Keratinocyte (primary cell): ENCODE measurements around the gene MIDN. TPM values are rescaled to one million over a fixed set of nuclear protein-coding genes. Genes with fewer than 3 reads are reported as not detected.
"Not testable (repeated sequence)": the region's sequence is repeated elsewhere in the genome, so short reads cannot be mapped to it uniquely, and the experiment has no call there.

Source experiments
- DNase-seq: peaks from one replicate; pipeline ENCODE4 v3.0.0-alpha.2; 2011; ENCODE audit warnings: low read depth, missing footprints, low spot score
- FAIRE-seq: peaks from 2 replicates; lab custom pipeline; 2011; peaks lifted over from hg19 to GRCh38; lab: Jason Lieb, UNC
- H2AFZ ChIP-seq: 2 replicates; pipeline ENCODE4 v1.6.0; 2012; ENCODE audit warnings: low read length, control low read depth, inconsistent platforms; ENCODE audit not compliant: control insufficient read depth
- H3K27ac ChIP-seq: 2 replicates; pipeline ENCODE4 v1.5.1; 2011; ENCODE audit warnings: low read length; ENCODE audit not compliant: control insufficient read depth, insufficient read depth
- H3K27me3 ChIP-seq: 3 replicates; pipeline ENCODE4 v1.6.0; 2011; ENCODE audit warnings: low read length; ENCODE audit not compliant: control insufficient read depth, insufficient read depth; ENCODE audit errors: extremely low read depth
- H3K36me3 ChIP-seq, 2 experiments: 2 replicates in 1 of 2; 3 replicates in 1 of 2; pipeline ENCODE4 v1.5.1; 2011; ENCODE audit warnings: low read length in 2 of 2, mild to moderate bottlenecking in 1 of 2; ENCODE audit not compliant: control insufficient read depth in 2 of 2, insufficient read depth in 2 of 2; ENCODE audit errors: extremely low read depth in 1 of 2
- H3K4me1 ChIP-seq: 3 replicates; pipeline ENCODE4 v1.5.1; 2011; ENCODE audit warnings: low read length; ENCODE audit not compliant: control insufficient read depth, insufficient read depth; ENCODE audit errors: extremely low read depth
- H3K4me2 ChIP-seq: 3 replicates; pipeline ENCODE4 v1.6.0; 2011; ENCODE audit warnings: low read depth, low read length; ENCODE audit not compliant: control insufficient read depth, insufficient read depth; ENCODE audit errors: extremely low read depth
- H3K4me3 ChIP-seq, 3 experiments: fragments of 200-600 bp in 1 of 3; sonication (generic) in 1 of 3; 2 replicates in 2 of 3; 3 replicates in 1 of 3; pipeline ENCODE4 v1.5.1; 2011 to 2016; ENCODE audit warnings: low read length in 3 of 3, mild to moderate bottlenecking in 3 of 3, control low read depth in 2 of 3, inconsistent platforms in 1 of 3, low read depth in 1 of 3, mixed read lengths in 1 of 3, mixed run types in 1 of 3, moderate library complexity in 1 of 3; ENCODE audit not compliant: control insufficient read depth in 2 of 3, insufficient read depth in 2 of 3; ENCODE audit errors: extremely low read depth in 1 of 3
- H3K79me2 ChIP-seq: 2 replicates; pipeline ENCODE4 v1.6.0; 2012; ENCODE audit warnings: low read length; ENCODE audit not compliant: control insufficient read depth, insufficient read depth
- H3K9ac ChIP-seq: 3 replicates; pipeline ENCODE4 v1.6.0; 2011; ENCODE audit warnings: low read length; ENCODE audit not compliant: control insufficient read depth, insufficient read depth; ENCODE audit errors: extremely low read depth
- H3K9me1 ChIP-seq: 3 replicates; pipeline ENCODE4 v1.6.0; 2011; ENCODE audit warnings: low read length; ENCODE audit not compliant: control insufficient read depth, insufficient read depth; ENCODE audit errors: extremely low read depth
- H3K9me3 ChIP-seq: 2 replicates; pipeline ENCODE4 v1.5.1; 2012; ENCODE audit warnings: low read depth, low read length; ENCODE audit not compliant: control insufficient read depth
- H4K20me1 ChIP-seq: 3 replicates; pipeline ENCODE4 v1.6.0; 2011; ENCODE audit warnings: low read length; ENCODE audit not compliant: control insufficient read depth, insufficient read depth; ENCODE audit errors: extremely low read depth
- CTCF ChIP-seq, 3 experiments: IDR thresholded peaks in 1 of 3; conservative IDR thresholded peaks in 1 of 3; optimal IDR thresholded peaks in 1 of 3; 2 replicates in 2 of 3; 3 replicates in 1 of 3; pipeline versions ENCODE3 to v1.5.1; 2011; ENCODE audit warnings: low read length in 3 of 3, mild to moderate bottlenecking in 3 of 3, moderate library complexity in 2 of 3, control low read depth in 1 of 3, inconsistent platforms in 1 of 3; ENCODE audit not compliant: insufficient read depth in 2 of 3; ENCODE audit errors: extremely low read depth in 1 of 3
- EZH2 ChIP-seq: IDR thresholded peaks from one replicate; pipeline ENCODE4 v1.6.1; 2012; ENCODE audit warnings: inconsistent platforms, mild to moderate bottlenecking, low read length, moderate library complexity
- dilution Hi-C: fragments of 300-500 bp; cut with MboI; formaldehyde crosslinking; loops from one replicate; pipeline ENCODE4 v1.7.0; 2020; ENCODE audit warnings: low sequenced_read_pairs; ENCODE audit not compliant: extremely low pct_ligation_motif_present
- polyA plus RNA-seq, 5 experiments: library from polyadenylated mRNA; depleted of rRNA in 3 of 5; stranded (reverse) in 3 of 5; stranded (forward) in 1 of 5; unstranded in 1 of 5; fragments of >200 nt; gene quantifications; 1 replicate in 1 of 5; 2 replicates in 3 of 5; 3 replicates in 1 of 5; pipeline versions ENCODE4 v1.2.1 to v1.2.3, GENCODE V29; 2011 to 2012; ENCODE audit warnings: missing spikeins in 2 of 5, low read depth in 1 of 5, low replicate concordance in 1 of 5

Gene MIDN
- polyA plus RNA-seq, 1 donor (not counting 4 experiments of a cell fraction or from before 2014, with no cell fraction given): 4.7 TPM

GRCh38 chr19:1206864-1207450 is 41.4 kb upstream of the MIDN start:
- peak overlapping the region; percentile 95 for H3K4me2 ChIP-seq
- dilution Hi-C loops: no loop called here
- H3K27me3 ChIP-seq: no peaks in the 10 kb centered on the region
- FAIRE-seq (no peak), DNase-seq (no peak)
- TF ChIP-seq CTCF (optimal IDR thresholded peaks at IDR 0.05 in 1 of 3, IDR thresholded peaks at IDR 0.05 in 1 of 3, conservative IDR thresholded peaks at IDR 0.05 in 1 of 3; ENCODE audit: extremely low read depth in 1 of 3, insufficient read depth in 2 of 3, low read length in 3 of 3): no peak
- no peak for TF ChIP-seq EZH2
- H3K79me2 ChIP-seq: peaks cover 54% of the 10 kb centered on the region
- H3K4me1 ChIP-seq: peaks cover 29% of the 10 kb centered on the region
- H3K9me3 ChIP-seq: no peaks in the 10 kb centered on the region
- H3K27ac ChIP-seq: peak overlapping the region; percentile 67
- peak overlapping the region; percentile 81 for H3K9ac ChIP-seq
- no peak overlapping the region for H2AFZ ChIP-seq
- H4K20me1 ChIP-seq: peaks cover 11% of the 10 kb centered on the region
- H3K4me3 ChIP-seq: peak overlapping the region; percentile 73 to 89 (median 79)
- H3K36me3 ChIP-seq: peaks cover 4 to 14% of the 10 kb centered on the region in 2 experiments
- H3K9me1 ChIP-seq: no peaks in the 10 kb centered on the region

GRCh38 chr19:1208830-1209229 is 39.6 kb upstream of the MIDN start:
- H3K9ac ChIP-seq, H3K27me3 ChIP-seq, H3K9me3 ChIP-seq, H2AFZ ChIP-seq, dilution Hi-C loops, H3K9me1 ChIP-seq: not testable (repeated sequence)
- H3K36me3 ChIP-seq: peaks cover 8 to 14% of the 10 kb centered on the region in 2 experiments
- peaks cover 11% of the 10 kb centered on the region for H4K20me1 ChIP-seq
- peaks cover 68% of the 10 kb centered on the region for H3K79me2 ChIP-seq
- H3K4me3 ChIP-seq: peak overlapping the region in 1 of 3 experiments; percentile 7
- DNase-seq (peak; percentile 81), FAIRE-seq (peak; percentile 66)
- H3K27ac ChIP-seq: peak overlapping the region; percentile 31
- peak overlapping the region; percentile 45 for H3K4me2 ChIP-seq
- H3K4me1 ChIP-seq: peaks cover 38% of the 10 kb centered on the region

GRCh38 chr19:1210227-1210538 is 38.2 kb upstream of the MIDN start:
- Histone ChIP-seq H3K4me2 (peak overlapping the region; percentile 39), H3K4me3 (no peak overlapping the region), H3K79me2 (peaks cover 80% of the 10 kb centered on the region), H3K27ac (peak overlapping the region; percentile 29), H3K9me3 (no peaks in the 10 kb centered on the region), H3K4me1 (peaks cover 49% of the 10 kb centered on the region), H3K9me1 (no peaks in the 10 kb centered on the region), H3K36me3 (peaks cover 8 to 17% of the 10 kb centered on the region in 2 experiments), H2AFZ (no peak overlapping the region), H4K20me1 (peaks cover 11% of the 10 kb centered on the region), H3K9ac (no peak overlapping the region), H3K27me3 (no peaks in the 10 kb centered on the region)
- dilution Hi-C loops: no loop called here
- TF ChIP-seq CTCF (optimal IDR thresholded peaks at IDR 0.05 in 1 of 3, IDR thresholded peaks at IDR 0.05 in 1 of 3, conservative IDR thresholded peaks at IDR 0.05 in 1 of 3; ENCODE audit: extremely low read depth in 1 of 3, insufficient read depth in 2 of 3, low read length in 3 of 3) (no peak), EZH2 (no peak)
- FAIRE-seq: no peak
- no peak for DNase-seq
